GM10248 (cell line): ENCODE results near the gene DUSP2.

Experiments used
- CTCF ChIA-PET: fragments of 300-600 bp; sonication (Branson Sonifier 250); formaldehyde crosslinking; extraction: SDS; loops from one replicate; lab custom pipeline; 2021; ENCODE audit warnings: antibody characterized with exemption; lab: Yijun Ruan, JAX
- POLR2A ChIA-PET: fragments of 350-650 bp; sonication (Branson Sonifier 250); formaldehyde crosslinking; extraction: SDS; loops from one replicate; lab custom pipeline; 2020; ENCODE audit warnings: antibody characterized with exemption; lab: Yijun Ruan, JAX
- DNase-seq: peaks from one replicate; pipeline ENCODE4 v3.0.0; 2012; ENCODE audit errors: extremely low spot score
- TF ChIP-seq, protein P1 (sequence below): IDR thresholded peaks from 2 replicates; pipeline ENCODE4 v1.5.1; 2012; ENCODE audit warnings: mild to moderate bottlenecking, low read depth; ENCODE audit errors: extremely low read depth, missing control alignments, control extremely low read depth

The DUSP2 gene

DNA sequence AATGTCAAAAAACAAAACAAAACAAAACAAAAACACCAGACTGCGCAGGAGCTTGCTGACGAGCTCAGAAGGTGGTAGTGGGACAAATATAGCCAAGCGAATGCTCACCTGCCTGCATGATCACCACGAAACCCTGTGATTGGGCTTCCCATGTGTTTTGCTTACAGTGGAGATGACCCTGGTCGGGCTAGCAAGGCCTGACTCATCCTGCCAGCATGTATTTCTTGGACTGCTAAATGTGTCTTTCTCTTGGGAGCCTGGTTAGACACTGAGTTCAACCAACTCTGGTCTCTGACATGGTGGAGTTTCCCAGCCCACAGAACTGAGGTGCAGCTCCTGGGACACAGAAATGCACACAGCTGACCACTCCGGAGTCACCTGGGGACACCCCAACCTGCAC lies 30.7 kb upstream of the DUSP2 start:
- CTCF ChIA-PET, result interaction anchor here (0.8 to 24.9 kb wide), 16 partner anchors 9 to 91 kb away, joined by 3 to 658 read pairs (median 13); partner anchors contain the start of genes ADRA2B, ASTL, DUSP2 and STARD7
- peak; percentile 22 for DNase-seq
- POLR2A ChIA-PET, result interaction anchor here (2.2 to 3.4 kb wide), 2 partner anchors 33 to 37 kb away, joined by 21 to 57 read pairs; partner anchors contain the start of gene ASTL
- TF ChIP-seq, protein P1, sequence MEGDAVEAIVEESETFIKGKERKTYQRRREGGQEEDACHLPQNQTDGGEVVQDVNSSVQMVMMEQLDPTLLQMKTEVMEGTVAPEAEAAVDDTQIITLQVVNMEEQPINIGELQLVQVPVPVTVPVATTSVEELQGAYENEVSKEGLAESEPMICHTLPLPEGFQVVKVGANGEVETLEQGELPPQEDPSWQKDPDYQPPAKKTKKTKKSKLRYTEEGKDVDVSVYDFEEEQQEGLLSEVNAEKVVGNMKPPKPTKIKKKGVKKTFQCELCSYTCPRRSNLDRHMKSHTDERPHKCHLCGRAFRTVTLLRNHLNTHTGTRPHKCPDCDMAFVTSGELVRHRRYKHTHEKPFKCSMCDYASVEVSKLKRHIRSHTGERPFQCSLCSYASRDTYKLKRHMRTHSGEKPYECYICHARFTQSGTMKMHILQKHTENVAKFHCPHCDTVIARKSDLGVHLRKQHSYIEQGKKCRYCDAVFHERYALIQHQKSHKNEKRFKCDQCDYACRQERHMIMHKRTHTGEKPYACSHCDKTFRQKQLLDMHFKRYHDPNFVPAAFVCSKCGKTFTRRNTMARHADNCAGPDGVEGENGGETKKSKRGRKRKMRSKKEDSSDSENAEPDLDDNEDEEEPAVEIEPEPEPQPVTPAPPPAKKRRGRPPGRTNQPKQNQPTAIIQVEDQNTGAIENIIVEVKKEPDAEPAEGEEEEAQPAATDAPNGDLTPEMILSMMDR, result no peak

DNA sequence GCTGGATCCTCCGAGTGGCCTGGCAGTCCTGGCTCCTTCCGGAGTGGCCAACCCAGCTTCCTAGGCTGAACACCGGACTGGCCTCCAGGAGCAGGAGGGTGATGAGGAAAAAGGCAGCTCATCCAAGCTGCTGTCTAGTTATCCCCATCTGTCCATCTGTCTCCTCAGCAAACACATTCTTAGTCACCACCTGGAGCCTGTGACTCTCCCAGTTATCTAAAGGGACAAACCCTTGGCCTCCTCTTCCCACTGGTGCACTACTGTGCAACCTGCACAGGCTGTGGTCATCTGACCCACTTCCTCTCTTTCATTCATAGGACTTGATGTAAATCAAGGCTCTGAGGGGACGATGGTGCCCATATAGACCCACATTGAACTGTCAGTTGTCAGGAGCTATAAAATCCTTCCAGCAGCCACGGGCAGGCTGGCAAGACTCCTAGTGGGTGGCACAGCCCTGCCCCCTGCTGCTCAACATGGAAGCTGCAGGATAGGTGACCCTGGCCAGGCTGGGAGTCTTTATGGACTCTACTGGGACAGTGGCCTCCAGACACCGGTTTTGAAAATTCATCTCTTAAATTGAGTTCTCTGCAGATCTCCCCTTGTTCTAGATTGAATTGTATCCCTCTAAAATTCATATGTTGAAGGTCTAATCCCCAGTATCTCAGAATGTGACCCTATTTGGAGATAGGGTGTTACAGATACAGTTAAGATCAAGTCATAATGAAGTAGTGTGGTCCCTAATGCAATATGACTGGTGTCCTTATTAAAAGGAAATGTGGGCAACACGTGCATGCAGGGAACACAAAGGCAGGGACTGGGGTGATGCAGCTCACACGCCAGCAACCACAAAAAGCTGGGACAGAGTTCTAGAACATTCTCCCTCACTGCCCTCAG lies 29.3 kb upstream of the DUSP2 start:
- peak; percentile 83 for DNase-seq
- ChIA-PET POLR2A (interaction anchor here (0.6 to 3.4 kb wide), 7 partner anchors 11 to 590 kb away, joined by 3 to 57 read pairs (median 10); partner anchors contain the start of genes ASTL, DUSP2 and STARD7), CTCF (interaction anchor here (0.6 to 24.9 kb wide), 42 partner anchors 8 to 348 kb away, joined by 3 to 658 read pairs (median 7); partner anchors contain the start of genes ADRA2B, ASTL, DUSP2 and ITPRIPL1)
- TF ChIP-seq, protein P1, result peak; percentile 86

- TF ChIP-seq, protein P1, result no peak
- ChIA-PET CTCF (interaction anchor here (24.9 kb wide), 1 partner anchor 27 kb away, joined by 658 read pairs; the partner anchor contains the start of genes ASTL and DUSP2), POLR2A (interaction anchor here (1.0 kb wide), 1 partner anchor 30 kb away, joined by 4 read pairs; no protein-coding TSS in a partner anchor)
- DNase-seq, result no peak
These were observed 26.6 kb upstream of the DUSP2 start for GRCh38 chr2:96171831-96172230.

- ChIA-PET CTCF (interaction anchor here (24.9 kb wide), 1 partner anchor 26 kb away, joined by 658 read pairs; the partner anchor contains the start of genes ASTL and DUSP2), POLR2A (interaction anchor here (1.0 kb wide), 1 partner anchor 29 kb away, joined by 4 read pairs; no protein-coding TSS in a partner anchor)
- TF ChIP-seq, protein P1, result no peak
- no peak for DNase-seq
These were observed 25.4 kb upstream of the DUSP2 start for GRCh38 chr2:96170626-96171025.

- POLR2A ChIA-PET, result no interaction called here
- no peak for DNase-seq
- CTCF ChIA-PET, result interaction anchor here (24.9 kb wide), 1 partner anchor 25 kb away, joined by 658 read pairs; the partner anchor contains the start of genes ASTL and DUSP2
- TF ChIP-seq, protein P1, result no peak
These were observed 24.7 kb upstream of the DUSP2 start for GRCh38 chr2:96169868-96170507.

DNA sequence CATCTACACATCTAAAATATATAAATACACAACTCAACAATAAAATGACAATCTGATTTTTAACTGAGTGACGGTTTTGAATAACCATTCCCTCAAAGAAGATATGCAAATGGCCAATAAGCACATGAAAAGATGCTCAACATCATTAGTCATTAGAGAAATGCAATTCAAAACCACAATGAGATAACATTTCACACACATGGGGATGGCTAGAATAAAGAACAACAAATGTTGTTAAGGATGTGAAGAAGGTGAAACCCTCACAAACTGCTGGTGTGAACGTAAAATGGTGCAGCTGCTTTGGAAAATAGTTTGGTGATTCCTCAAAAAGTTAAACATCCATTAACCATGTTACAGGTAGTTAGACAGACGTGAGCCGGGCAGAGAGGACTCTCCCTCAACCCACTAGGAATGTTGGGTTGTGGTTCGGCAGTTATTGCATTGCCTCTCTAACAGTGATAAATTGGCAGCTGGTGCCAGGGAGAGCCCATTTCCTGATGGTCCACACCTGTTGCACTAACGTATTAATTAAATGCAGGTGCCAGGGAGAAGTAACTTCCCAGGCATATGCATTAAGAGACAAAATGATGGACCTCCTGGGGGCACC lies 22.3 kb upstream of the DUSP2 start:
- TF ChIP-seq, protein P1, result no peak
- DNase-seq, result no peak
- CTCF ChIA-PET, result interaction anchor here (1.8 to 24.9 kb wide), 2 partner anchors 8 to 23 kb away, joined by 7 to 658 read pairs; partner anchors contain the start of genes ASTL and DUSP2
- POLR2A ChIA-PET, result interaction anchor here (0.6 to 0.7 kb wide), 2 partner anchors 9 to 90 kb away, joined by 3 read pairs; no protein-coding TSS in a partner anchor
